ENCODE results near the gene SLC49A3. TPM values are rescaled to one million over a fixed set of nuclear protein-coding genes. Genes with fewer than 3 reads are reported as not detected.
"Not testable (repeated sequence)": the region's sequence is repeated elsewhere in the genome, so short reads cannot be mapped to it uniquely, and the experiment has no call there.

Gene SLC49A3
- total RNA-seq, 1 donor from 2014 or later: 0.16 TPM

DNA sequence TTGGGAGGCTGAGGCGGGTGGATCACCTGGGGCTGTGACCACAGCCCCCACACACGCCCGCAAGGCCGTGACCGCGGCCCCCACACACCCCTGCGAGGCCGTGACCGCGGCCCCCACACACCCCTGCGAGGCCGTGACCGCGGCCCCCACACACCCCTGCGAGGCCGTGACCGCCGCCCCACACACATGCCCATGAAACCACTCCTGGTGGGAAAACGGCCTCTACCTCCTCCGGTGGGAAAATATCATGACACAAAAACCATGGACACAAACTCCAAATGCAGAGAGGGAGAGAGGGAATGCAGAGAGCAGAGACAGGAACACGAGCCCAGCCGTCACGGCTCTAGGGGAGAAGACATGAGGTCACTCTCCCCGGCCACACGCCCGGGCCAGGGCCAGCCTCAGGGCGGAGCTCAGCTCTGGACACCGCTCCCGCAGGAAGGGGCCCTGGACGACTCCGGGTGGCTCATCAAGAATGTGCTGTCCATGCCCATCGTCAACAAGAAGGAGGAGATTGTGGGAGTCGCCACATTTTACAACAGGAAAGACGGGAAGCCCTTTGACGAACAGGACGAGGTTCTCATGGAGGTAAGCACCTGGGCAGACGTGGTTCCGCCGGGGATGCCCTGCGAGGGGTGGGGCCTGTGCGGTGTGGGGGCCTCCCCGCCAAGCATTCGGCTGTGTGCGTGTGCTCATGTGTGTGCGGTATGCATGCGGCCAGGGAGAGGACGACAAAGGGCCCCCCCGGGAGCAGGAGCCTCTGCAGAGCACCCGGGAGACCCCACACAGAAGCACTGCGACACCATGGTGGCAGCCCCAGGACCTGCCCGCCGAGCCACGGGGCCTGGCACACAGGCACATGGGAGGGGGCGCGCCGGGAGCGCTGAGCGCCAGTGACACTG lies 32.3 kb downstream of the SLC49A3 start:
- intact Hi-C loops (cut with micrococcal nuclease): no loop called here

DNA sequence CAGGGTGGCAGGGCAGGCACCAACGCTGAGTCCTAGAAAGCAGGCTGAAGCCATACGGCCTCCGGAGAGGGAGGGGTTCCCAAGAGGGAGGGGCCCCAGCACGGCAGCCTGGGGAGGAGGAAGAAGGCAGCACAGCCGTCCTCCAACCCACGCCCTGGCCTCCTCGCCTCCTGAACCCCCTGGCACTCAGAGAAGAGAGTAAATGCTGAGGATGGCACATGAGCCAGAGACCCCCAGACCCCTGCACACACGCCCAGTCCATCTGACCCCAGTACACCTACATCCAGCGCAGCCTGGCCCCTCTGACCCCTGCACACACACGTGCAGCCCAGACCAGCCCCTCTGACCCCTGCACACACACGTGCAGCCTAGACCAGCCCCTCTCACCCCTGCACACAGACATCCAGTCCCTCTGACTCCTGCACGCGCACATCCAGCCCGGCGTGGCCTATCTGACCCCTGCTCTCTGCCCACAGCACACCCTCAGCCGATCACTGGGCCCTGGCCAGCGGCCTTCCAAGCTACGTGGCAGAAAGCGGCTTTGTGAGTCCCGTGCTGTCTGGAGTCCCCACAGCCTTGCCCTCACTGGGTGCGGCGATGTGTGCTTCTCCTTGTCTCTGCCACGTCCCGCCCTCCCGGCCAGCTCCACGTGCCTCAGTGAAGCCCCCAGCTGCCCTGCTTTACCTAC lies 33.3 kb downstream of the SLC49A3 start:
- intact Hi-C loops (cut with micrococcal nuclease): no loop called here

DNA sequence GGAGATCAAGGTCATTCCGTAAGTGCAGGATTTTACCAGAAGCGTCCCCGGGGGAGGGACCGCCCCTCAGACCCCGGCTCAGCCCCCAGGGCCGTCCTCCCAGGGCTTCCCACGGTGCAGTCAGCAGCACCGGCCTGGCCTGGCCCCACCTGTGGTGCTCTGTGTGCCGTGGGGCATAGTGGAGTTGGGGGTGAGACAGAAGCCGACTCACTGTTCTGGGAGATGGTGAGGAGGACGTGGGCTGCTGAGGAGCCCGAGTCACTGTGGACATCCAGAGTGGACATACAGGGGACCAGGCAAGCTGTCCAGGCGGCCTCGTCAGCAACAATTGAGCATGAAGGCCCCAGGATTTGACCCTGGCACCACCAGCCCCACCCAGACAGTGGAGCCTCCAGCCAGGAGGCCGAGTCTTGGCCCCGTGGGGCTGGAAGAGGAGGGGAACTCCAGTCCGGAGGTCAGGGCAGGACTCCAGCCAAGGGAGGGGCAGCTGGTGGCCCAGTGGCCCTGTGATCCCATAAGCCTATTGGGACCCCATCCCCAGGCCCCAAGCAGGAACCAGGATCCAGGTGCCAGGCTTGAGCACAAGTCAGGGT lies 34.0 kb downstream of the SLC49A3 start:
- intact Hi-C loops (cut with micrococcal nuclease): no loop called here

DNA sequence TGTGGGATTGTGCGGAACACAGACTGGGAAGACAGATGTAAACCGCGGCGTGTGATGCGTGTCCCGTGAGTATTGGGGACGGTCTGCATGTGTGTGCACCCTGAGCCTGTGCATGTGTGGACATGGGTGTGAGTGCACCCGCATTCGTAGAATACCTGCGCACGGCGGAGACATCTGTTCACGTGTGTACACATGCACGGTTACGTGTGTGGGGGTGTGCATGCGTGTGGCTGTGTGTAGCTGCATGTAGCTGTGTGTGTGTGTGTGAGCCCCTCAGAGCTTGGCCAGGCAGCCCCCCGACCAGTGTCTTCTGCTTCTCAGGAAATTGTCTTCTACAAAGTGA lies 34.5 kb downstream of the SLC49A3 start:
- intact Hi-C loops (cut with micrococcal nuclease): no loop called here

DNA sequence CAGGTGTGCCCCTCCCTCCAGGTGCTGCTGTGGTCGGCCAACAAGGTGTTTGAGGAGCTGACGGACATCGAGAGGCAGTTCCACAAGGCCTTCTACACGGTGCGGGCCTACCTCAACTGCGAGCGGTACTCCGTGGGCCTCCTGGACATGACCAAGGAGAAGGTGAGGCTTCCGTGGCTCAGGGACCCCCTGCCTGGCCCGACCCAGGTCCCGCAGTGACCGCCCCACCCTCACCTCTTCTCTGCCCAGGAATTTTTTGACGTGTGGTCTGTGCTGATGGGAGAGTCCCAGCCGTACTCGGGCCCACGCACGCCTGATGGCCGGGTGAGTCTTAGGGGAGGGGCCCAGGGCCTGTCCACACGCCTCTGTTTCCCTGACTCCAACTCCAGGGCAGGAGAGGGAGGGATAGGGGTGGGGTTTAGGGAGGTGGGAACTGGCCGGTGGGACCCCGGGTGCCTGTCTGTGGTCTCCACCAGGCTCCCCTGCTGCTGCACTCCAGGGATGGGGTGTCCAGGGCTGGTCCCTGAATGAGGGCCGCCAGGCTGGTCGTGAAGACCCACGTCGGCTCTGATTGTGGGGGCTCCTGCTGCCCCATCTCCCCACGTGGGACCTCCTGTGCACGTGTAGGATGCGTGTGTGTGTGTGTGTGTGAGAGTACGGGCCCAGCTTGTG lies 35.0 kb downstream of the SLC49A3 start:
- intact Hi-C loops (cut with micrococcal nuclease): no loop called here

DNA sequence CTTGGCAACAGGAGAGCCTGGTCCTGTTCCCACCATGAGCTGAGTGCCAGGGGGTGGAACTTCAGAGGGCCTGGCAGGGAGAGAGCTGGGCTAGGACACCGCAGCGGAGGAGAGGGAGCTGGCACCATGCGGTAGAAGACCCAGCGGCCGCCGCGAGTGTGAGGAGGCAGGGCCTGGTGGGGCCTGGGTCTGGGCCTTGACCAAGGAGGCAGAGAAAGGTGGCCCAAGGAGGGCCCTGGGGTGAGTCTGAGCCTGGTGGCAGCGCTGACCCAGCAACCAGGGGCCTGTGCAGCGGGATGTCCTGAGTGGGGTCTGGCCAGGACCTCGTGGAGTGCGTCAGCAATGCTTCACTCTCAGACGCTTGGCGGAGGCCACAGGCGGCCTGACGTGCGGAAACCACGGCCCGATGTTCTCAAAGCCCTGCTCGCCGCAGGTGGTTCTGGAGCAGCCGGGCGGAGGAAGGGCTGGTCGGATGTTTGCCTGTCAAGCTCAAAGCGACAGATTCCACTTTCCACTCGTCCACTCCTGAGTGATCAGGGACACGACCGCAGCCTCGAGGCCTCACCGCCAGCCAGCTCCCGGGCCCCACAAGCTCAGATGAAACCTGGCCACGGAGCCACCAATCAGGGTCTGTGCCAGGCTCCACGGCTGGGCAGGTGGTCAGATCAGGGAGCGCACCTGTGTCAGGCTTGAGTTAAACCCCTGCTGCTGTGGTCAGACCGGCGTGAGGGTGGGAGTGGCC lies 35.7 kb downstream of the SLC49A3 start:
- intact Hi-C loops (cut with micrococcal nuclease): no loop called here

DNA sequence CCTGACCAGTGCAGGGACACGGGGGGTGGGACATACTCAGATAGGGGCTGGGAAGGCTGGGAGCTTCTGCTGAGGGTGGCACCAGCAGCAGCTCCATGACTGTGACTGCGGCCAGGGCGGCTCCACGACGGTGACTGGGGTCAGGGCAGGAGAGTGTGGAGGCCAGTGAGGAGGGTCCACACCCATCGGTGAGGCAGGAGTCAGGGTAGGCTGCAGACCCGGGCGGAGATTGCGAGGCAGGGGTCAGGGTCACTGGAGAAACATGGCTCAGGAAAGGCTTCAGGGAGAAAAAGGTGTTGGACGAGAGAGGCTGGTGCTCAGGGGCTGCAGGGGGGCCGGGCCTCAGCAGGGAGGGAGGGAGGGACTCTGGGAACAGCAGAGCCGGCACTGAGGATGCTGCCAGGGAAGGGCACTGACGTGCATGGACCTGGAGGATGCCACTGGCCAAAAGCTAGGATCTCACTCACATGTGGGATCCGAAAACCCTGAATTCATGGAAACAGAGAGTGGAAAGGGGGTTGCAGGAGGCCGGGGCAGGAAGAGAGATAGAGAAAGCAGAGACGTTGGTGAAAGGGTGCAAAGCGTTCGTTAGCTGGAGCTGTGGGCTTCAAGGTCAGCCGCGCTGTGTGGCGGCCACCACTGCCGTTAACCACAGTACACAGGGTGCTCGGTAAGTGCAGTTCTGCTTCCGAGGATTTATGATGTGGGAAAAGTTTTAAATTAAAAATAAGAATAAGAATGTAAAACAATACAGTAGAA lies 36.9 kb downstream of the SLC49A3 start:
- intact Hi-C loops (cut with micrococcal nuclease): no loop called here

DNA sequence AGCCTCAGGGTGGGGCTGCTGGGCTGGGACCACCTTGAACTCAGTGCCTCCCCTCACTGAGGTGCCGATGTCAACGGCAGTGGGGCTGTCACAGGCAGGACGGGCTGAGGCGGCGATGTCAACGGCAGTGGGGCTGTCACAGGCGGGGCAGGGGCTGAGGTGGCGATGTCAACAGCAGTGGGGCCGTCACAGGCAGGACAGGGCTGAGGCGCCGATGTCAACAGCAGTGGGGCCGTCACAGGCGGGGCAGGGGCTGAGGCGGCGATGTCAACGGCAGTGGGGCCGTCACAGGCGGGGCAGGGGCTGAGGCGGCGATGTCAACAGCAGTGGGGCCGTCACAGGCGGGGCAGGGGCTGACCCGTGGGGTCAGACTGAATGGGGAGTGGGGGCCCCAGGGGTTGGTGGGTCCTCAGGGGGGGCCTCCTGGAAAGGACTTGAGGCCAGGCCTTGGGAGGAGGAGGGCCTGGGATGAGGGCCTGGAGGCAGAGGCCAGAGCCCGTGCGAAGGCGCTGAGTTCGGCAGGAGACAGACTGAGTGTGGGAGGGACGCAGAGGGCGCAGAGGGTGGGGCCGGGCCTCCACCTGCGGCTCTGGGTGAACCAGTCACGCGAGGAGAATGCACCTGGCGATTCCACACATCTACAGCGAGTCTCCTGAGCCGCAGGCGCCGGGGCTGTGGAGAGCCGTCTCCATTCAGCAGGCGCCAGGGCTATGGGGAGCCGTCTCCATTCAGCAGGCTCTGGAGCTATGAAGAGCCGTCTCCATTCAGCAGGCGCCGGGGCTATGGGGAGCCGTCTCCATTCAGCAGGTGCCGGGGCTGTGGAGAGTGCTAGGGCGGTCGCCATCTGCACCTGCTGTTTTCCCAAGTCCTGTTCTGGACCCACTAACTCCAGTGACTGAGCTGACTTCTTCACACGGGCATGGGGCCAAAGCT lies 37.7 kb downstream of the SLC49A3 start:
- intact Hi-C loops (cut with micrococcal nuclease): no loop called here

DNA sequence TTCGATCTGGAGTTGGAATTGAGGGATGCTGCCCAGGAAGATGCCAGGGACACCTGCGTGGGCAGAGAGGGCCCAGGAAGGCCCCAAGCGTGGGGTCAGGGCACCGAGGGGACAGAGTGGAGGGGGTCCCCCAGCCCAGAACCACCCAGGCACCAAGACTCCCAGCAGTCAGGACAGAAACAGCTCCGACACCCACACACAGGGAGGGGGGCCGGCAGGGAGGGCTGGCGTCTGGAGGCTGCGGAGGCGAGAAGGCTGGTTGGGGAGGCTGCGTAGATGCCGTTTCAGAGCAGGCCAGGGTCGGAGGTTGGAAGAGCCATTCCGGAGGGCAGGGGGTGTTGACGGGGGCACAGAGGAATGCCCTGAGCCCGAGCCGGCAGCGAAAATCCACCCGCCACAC lies 38.5 kb downstream of the SLC49A3 start:
- intact Hi-C loops (cut with micrococcal nuclease): no loop called here

DNA sequence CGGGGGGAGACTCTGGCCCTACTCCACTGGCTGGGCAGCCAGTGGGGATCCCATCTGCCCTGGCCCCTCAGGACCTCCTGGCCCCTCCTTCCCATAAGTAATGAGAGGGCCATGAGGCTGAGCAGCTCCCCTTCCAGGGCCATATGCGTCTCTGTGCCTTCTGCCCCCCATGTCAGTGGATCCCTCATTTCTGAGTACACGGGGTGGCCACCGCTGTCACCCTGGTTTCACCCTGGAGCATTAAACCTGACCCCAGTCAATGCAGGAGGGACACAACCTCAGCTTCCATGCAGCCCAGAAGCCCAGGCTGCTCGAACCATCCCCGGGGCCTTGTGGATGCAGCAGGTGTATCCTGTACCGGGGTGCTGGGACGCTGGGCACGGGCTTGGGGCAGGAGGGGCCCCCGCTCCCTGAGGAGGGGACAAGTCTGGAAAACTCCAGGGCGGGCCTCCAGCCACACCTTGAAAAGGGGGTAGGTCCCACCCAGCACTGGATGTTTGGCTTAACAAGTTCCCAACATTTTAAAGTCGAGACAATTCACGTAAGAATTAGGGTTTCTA lies 39.1 kb downstream of the SLC49A3 start:
- intact Hi-C loops (cut with micrococcal nuclease): no loop called here

DNA sequence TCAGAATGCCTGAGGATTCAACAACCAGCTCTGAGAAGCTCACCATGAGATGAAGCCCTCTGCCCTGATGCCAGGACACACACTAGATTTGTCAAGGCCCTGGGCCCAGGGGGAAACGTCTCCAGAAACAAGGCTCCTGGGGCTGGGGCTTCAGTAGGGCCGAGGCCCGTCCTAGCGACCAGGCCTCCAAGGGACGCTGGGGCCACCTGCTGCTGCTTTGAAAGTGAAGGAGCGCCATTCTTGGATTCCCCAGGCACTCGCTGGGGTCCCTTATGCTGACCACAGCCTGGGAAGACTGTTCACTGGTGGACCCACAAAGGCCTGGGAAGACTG lies 39.7 kb downstream of the SLC49A3 start:
- intact Hi-C loops (cut with micrococcal nuclease): no loop called here

DNA sequence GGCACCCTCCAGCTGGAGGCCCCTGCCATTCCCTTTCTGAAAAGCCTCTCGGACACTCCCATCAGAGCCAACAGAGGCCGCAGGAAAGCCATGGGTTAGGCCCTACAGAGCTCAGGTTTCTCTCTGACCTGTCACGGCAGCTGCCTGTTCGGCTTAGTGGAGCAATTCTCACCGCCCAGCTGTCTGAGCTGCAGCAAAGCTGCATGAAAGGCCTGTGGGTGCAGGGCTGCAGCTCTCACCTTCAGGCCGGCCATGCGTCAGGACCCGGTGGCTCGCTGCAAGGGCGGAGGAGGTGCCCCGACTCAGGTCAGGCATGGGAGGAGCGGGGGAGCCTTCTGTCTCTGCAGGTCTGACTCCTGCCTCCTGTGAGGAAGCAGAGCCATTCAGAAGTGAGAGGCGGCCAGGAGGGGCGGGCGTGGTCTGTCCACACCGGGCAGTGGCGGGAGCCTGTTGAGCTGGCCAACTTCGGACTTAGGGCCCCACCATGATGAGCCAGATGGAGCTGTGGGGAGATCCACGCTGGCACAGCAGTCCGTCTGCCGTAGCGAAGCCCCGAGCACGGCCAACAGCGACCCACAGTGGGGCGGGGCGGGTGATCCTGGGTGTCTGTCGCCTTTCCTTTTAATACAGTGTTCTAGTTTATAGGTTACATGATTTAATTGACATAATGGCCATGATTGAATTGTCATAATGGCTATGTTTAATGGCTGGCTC lies 40.2 kb downstream of the SLC49A3 start:
- intact Hi-C loops (cut with micrococcal nuclease): no loop called here

DNA sequence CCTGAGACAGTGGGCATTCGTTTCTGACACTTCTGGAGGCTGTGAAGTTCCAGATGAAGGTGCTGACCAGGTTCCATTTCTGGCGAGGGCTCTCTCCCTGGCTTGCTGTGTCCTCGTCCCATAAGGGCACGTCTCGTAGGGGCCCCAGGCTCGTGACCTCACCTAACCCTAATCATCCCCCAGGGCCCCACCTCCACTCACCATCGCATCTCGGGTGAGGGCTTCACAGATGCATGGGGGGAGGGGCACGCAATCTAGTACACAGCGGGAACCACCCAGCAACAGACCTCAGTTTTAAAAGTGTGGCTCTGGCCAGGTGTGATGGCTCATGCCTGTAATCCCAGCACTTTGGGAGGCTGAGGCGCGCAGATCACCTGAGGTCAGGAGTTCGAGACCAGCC lies 41.5 kb downstream of the SLC49A3 start:
- intact Hi-C loops (cut with micrococcal nuclease): no loop called here

DNA sequence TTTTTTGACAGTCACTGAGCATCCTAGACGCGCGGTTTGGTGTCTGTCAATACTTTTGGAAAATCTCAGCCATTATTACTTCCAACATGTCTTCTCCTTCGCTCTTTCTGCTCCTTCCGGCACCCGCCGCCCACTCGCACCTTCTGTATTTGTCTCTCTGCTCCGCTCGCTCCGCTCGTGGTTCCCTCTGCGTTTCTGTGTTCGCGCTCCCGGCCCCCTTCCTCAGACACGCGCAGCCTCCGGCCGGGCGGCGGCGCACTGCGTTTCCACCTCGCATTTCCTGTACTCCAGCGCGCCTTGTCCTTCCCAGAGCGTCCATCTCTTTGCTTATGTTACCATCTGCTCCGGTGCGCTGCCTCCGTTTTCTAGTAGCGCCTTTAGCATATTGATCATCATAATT lies 42.5 kb downstream of the SLC49A3 start:
- intact Hi-C loops (cut with micrococcal nuclease): no loop called here

DNA sequence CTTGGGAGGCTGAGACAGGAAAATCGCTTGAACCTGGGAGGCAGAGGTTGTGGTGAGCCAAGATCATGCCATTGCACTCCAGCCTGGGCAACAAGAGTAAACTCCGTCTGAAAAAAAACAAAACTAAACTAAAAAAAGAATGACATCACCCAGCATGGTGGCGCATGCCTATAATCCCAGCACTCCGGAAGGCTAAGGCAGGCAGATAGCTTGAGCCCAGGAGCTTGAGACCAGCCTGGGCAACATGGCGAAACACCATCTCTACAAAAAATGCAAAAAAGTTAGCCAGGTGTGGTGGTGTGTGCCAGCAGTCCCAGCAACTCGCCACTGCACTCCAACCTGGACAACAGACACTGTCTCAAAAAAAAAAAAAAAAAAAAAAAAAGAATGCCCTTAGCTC lies 46.6 kb downstream of the SLC49A3 start:
- intact Hi-C loops (cut with micrococcal nuclease): not testable (repeated sequence)

DNA sequence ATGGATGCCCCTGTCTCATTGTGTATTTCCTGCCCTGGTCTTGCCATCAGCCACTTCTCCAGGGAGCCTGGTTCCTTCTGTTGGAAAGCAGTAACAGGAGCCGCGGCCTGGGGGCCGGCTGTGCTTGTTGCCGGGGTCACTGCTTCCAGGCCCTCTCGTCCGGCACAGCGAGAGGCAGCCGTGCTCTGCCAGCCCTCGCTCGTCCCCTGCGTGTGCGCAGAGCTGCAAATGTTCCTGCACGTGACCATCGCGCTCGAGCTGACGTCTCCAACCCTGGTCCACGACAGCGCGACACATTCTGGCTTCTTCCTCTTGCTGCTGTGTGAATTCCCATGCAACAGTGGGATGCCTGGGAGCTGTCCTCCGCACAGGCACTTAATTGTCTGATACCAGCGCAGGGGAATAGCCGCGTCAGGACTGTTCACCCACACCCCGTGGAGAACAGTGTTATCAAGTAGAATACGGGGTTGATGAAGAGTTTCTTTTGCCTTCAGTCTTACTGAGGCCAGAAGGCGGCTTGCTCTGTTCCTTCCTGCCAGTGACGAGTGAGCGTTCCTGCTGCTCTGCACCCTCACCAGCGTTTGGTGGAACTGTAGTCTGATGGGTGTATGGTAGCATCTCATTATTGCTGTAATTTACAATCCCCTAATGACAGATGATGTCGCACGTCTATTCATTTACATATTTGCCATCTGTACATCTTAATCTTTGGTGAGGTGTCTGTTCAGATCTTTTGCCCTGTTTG lies 51.2 kb downstream of the SLC49A3 start:
- intact Hi-C loops (cut with micrococcal nuclease): no loop called here

DNA sequence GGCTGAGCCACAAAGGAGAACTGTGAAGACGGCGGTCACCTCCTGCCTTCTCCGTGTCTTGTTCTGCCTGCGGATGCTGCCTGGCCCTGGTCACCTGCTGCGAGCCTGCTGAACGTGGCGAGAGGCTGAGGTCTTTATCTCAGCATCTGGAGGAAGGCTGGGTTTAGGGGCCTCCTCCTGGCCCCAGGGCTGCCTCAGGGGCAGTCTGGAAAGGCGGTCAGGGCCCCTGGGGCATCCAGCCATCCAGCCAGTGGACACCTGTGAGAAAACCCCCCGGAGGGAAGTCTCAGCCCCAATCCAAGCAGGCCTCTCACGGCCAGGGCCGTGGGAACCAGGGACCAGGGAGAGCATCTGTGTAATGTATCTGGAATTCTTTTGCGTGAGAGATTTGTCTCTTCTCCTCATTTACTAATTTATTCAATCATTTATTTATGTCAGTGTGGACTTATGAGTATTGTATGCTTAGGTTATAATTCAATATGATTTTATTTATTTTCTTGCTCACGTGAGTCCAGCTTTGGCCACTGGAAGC lies 52.3 kb downstream of the SLC49A3 start:
- intact Hi-C loops (cut with micrococcal nuclease): no loop called here

All from T-helper 2 cell treated with Interferon-gamma antibody and Interleukin-4, amounts not matched to agents 100 ng/mL and 5 ng/mL, for 36 hours (primary cell).